Transverse colon (tissue), 3 donors: ENCODE results near the gene CD300A.

ENCODE experiments used
- EP300 ChIP-seq: sonication (generic); formaldehyde crosslinking; IDR thresholded peaks from one replicate; pipeline ENCODE4 v1.6.1; 2017; ENCODE audit warnings: antibody characterized with exemption, low read depth
- POLR2A ChIP-seq: fragments of 450-650 bp; IDR thresholded peaks from one replicate; pipeline ENCODE4 v1.6.1; 2016; ENCODE audit warnings: antibody characterized with exemption, mild to moderate bottlenecking, moderate library complexity
- POLR2AphosphoS5 ChIP-seq, 3 donors: sonication (generic); formaldehyde crosslinking; IDR thresholded peaks; one replicate each; pipeline ENCODE4 v1.6.1; 2016; ENCODE audit warnings: antibody characterized with exemption in 3 of 3

- TF ChIP-seq EP300 (no peak), POLR2A (no peak), POLR2AphosphoS5 (IDR thresholded peaks at IDR 0.05) (no peak)
These were observed 6.2 kb upstream of the CD300A start for GRCh38 chr17:74460241-74460640.
